A549 (cell line): ENCODE data around the gene LY6G6D. TPM values are rescaled to one million over a fixed set of nuclear protein-coding genes. Genes with fewer than 3 reads are reported as not detected.

Source experiments
- ATAC-seq, 2 experiments: fragments of 200-7000 bp in 1 of 2; fragments of >200 bp in 1 of 2; cut with Nextera tagmentation in 1 of 2; cut with Tn5 transposase in 1 of 2; 3 replicates each; pipeline versions ENCODE4 v1.8.0 to v1.9.1; 2018 to 2020; ENCODE audit warnings: mild to moderate bottlenecking in 1 of 2, moderate library complexity in 1 of 2
- CTCF ChIA-PET: fragments of 300-600 bp; sonication (Branson Sonifier 250); formaldehyde crosslinking; extraction: SDS; loops from one replicate; lab custom pipeline; 2021; ENCODE audit warnings: antibody characterized with exemption, inconsistent platforms; lab: Yijun Ruan, JAX
- POLR2A ChIA-PET: fragments of 350-600 bp; formaldehyde crosslinking; extraction: SDS; loops from one replicate; lab custom pipeline; 2021; ENCODE audit warnings: antibody characterized with exemption, inconsistent platforms; lab: Yijun Ruan, JAX
- DNase-seq, 2 experiments: peaks; one replicate each; pipeline versions ENCODE4 v3.0.0 to v3.0.0-alpha.2; 2011 to 2016; ENCODE audit warnings: low read depth in 1 of 2, low spot score in 1 of 2
- FAIRE-seq: peaks from 2 replicates; lab custom pipeline; 2011; peaks lifted over from hg19 to GRCh38; lab: Jason Lieb, UNC
- H3K27ac ChIP-seq, 2 experiments: fragments of >200 bp; sonication (Bioruptor Twin); formaldehyde crosslinking; 3 replicates each; pipeline ENCODE4 v1.5.1; 2016 to 2017
- H3K4me1 ChIP-seq: fragments of >200 bp; sonication (Bioruptor Twin); formaldehyde crosslinking; 3 replicates; pipeline ENCODE4 v1.6.1; 2016
- H3K4me2 ChIP-seq: fragments of >200 bp; sonication (Bioruptor Twin); formaldehyde crosslinking; 3 replicates; pipeline ENCODE4 v1.6.1; 2016
- H3K4me3 ChIP-seq: fragments of >200 bp; sonication (Bioruptor Twin); formaldehyde crosslinking; 3 replicates; pipeline ENCODE4 v1.5.1; 2016
- H3K9me3 ChIP-seq: fragments of >200 bp; sonication (Bioruptor Twin); formaldehyde crosslinking; 3 replicates; pipeline ENCODE4 v1.6.1; 2016
- BHLHE40 ChIP-seq: IDR thresholded peaks from 2 replicates; pipeline ENCODE4 v1.6.1; 2012; ENCODE audit warnings: low read depth, low read length, inconsistent platforms
- CBX8 ChIP-seq: fragments of 200-600 bp; sonication (generic); IDR thresholded peaks from 2 replicates; pipeline ENCODE4 v1.6.1; 2016
- CEBPB ChIP-seq, 2 experiments: fragments of >200 bp in 1 of 2; sonication (Bioruptor Twin) in 1 of 2; formaldehyde crosslinking in 1 of 2; IDR thresholded peaks; 2 replicates each; pipeline ENCODE4 v1.6.1; 2012 to 2016
- EHF ChIP-seq: fragments of 250-450 bp; sonication (Bioruptor Pico); IDR thresholded peaks from 2 replicates; pipeline ENCODE4 v1.5.0; 2020; ENCODE audit warnings: mild to moderate bottlenecking
- EP300 ChIP-seq, 2 experiments: fragments of >200 bp; sonication (Bioruptor Twin); formaldehyde crosslinking; IDR thresholded peaks; 2 replicates in 1 of 2; 3 replicates in 1 of 2; pipeline ENCODE4 v1.6.1; 2016 to 2017
- FOSB ChIP-seq: fragments of 250-450 bp; sonication (Bioruptor Pico); IDR thresholded peaks from 2 replicates; pipeline ENCODE4 v1.5.0; 2020; ENCODE audit warnings: mild to moderate bottlenecking, moderate library complexity
- FOSL2 ChIP-seq, 2 experiments: fragments of 450-650 bp in 1 of 2; fragments of >200 bp in 1 of 2; sonication (Bioruptor Twin) in 1 of 2; formaldehyde crosslinking; IDR thresholded peaks; 2 replicates each; pipeline versions ENCODE4 v1.5.0 to v1.6.1; 2016 to 2020; ENCODE audit warnings: mild to moderate bottlenecking in 1 of 2, moderate library complexity in 1 of 2
- HDAC2 ChIP-seq: fragments of 200-600 bp; sonication (generic); IDR thresholded peaks from 2 replicates; pipeline ENCODE4 v1.6.1; 2016
- HEYL ChIP-seq: fragments of 250-450 bp; sonication (Bioruptor Pico); IDR thresholded peaks from 2 replicates; pipeline ENCODE4 v1.8.0; 2021; ENCODE audit warnings: mild to moderate bottlenecking, moderate library complexity
- HOXB5 ChIP-seq: fragments of 250-450 bp; sonication (Bioruptor Pico); IDR thresholded peaks from 2 replicates; pipeline ENCODE4 v1.5.0; 2020; ENCODE audit warnings: mild to moderate bottlenecking, moderate library complexity
- JUNB ChIP-seq: fragments of >200 bp; sonication (Bioruptor Twin); formaldehyde crosslinking; IDR thresholded peaks from 2 replicates; pipeline ENCODE4 v1.6.1; 2016
- KDM1A ChIP-seq: fragments of 200-600 bp; sonication (generic); IDR thresholded peaks from 2 replicates; pipeline ENCODE4 v1.6.1; 2016; ENCODE audit warnings: low read depth, mild to moderate bottlenecking
- KDM5A ChIP-seq: fragments of 200-600 bp; sonication (generic); IDR thresholded peaks from 2 replicates; pipeline ENCODE4 v1.6.1; 2016; ENCODE audit warnings: antibody characterized with exemption, mild to moderate bottlenecking
- NR3C1 ChIP-seq: fragments of >200 bp; sonication (Bioruptor Twin); formaldehyde crosslinking; IDR thresholded peaks from 3 replicates; pipeline ENCODE4 v1.6.1; 2017
- PHF8 ChIP-seq: fragments of 200-600 bp; sonication (generic); IDR thresholded peaks from 2 replicates; pipeline ENCODE4 v1.6.1; 2016; ENCODE audit warnings: low read depth, mild to moderate bottlenecking, antibody characterized with exemption, moderate library complexity, borderline replicate concordance
- POLR2A ChIP-seq: IDR thresholded peaks from 2 replicates; pipeline ENCODE4 v1.6.1; 2012; ENCODE audit warnings: mild to moderate bottlenecking, low read length
- POLR2AphosphoS2 ChIP-seq: conservative IDR thresholded peaks from 2 replicates; pipeline ENCODE4 v1.6.1; 2012; ENCODE audit warnings: low read length, improper control_type of control experiment, inconsistent platforms
- RCOR1 ChIP-seq: fragments of 150-350 bp; IDR thresholded peaks from 2 replicates; pipeline ENCODE4 v1.6.1; 2014; ENCODE audit warnings: antibody characterized with exemption, low read length, low read depth
- RFX5 ChIP-seq: fragments of 450-650 bp; IDR thresholded peaks from 2 replicates; pipeline ENCODE4 v1.7.1; 2014; ENCODE audit warnings: antibody characterized with exemption, mild to moderate bottlenecking, moderate library complexity
- SREBF2 ChIP-seq: fragments of 450-650 bp; IDR thresholded peaks from 2 replicates; pipeline ENCODE4 v1.6.1; 2014; ENCODE audit warnings: mild to moderate bottlenecking, moderate library complexity
- TP53 ChIP-seq: fragments of 250-450 bp; sonication (Bioruptor Pico); IDR thresholded peaks from 2 replicates; pipeline ENCODE4 v1.5.0; 2021; ENCODE audit warnings: mild to moderate bottlenecking, moderate library complexity
- ZC3H11A ChIP-seq: fragments of 450-650 bp; IDR thresholded peaks from 2 replicates; pipeline ENCODE4 v1.6.1; 2014; ENCODE audit warnings: antibody characterized with exemption, mild to moderate bottlenecking
- WGBS: methylation state at CpG from one replicate; pipeline ENCODE4 v1.1.6; 2017; ENCODE audit errors: missing lambda C conversion rate; 5-methylcytosine and 5-hydroxymethylcytosine counted together
- polyA plus RNA-seq, 4 experiments: library from polyadenylated mRNA; depleted of rRNA in 3 of 4; stranded (reverse); fragments of >200 nt; fragmentation: RNase III in 1 of 4; extraction: RNeasy Plus Mini Kit Qiagen cat#74134 plus additional on column Dnase treatment in 1 of 4; gene quantifications; 2 replicates in 3 of 4; 3 replicates in 1 of 4; pipeline ENCODE4 v1.2.3, GENCODE V29; 2011 to 2017
- TF ChIP-seq, protein P1 (sequence below): fragments of >200 bp; sonication (Bioruptor Twin); formaldehyde crosslinking; IDR thresholded peaks from 3 replicates; pipeline ENCODE4 v1.5.1; 2016
- TF ChIP-seq, protein P2 (sequence below): IDR thresholded peaks from 2 replicates; pipeline ENCODE4 v1.6.1; 2012
- TF ChIP-seq, protein P3 (sequence below): fragments of 250-450 bp; sonication (Bioruptor Pico); IDR thresholded peaks from 2 replicates; pipeline ENCODE4 v1.5.0; 2021; ENCODE audit warnings: mild to moderate bottlenecking, moderate library complexity, borderline replicate concordance
- TF ChIP-seq, protein P4 (sequence below): IDR thresholded peaks from 2 replicates; pipeline ENCODE4 v1.6.1; 2012

The LY6G6D gene
- polyA plus RNA-seq, 2 of the 4 experiments (the other 2 are of a cell fraction), result not detected

DNA sequence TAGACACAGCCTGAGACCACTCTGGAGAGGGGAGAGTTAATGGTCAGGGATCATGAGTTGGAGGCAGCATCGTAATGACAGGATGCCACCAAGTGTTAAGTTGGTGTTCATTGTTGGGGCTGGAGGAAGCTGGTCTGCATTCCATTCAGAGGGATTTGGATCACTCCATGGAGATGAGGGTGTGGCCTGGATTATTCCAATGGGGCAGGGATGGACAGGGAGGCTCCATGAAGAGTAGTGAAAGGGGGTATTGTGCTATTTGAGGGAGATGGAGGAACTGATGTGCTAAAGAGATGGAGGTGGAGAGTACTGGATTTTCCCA lies 48.4 kb downstream of the LY6G6D start (continued):
- no peak for TF ChIP-seq SREBF2
- no peak for TF ChIP-seq POLR2A
- no peak for TF ChIP-seq PHF8
- TF ChIP-seq, protein P1, sequence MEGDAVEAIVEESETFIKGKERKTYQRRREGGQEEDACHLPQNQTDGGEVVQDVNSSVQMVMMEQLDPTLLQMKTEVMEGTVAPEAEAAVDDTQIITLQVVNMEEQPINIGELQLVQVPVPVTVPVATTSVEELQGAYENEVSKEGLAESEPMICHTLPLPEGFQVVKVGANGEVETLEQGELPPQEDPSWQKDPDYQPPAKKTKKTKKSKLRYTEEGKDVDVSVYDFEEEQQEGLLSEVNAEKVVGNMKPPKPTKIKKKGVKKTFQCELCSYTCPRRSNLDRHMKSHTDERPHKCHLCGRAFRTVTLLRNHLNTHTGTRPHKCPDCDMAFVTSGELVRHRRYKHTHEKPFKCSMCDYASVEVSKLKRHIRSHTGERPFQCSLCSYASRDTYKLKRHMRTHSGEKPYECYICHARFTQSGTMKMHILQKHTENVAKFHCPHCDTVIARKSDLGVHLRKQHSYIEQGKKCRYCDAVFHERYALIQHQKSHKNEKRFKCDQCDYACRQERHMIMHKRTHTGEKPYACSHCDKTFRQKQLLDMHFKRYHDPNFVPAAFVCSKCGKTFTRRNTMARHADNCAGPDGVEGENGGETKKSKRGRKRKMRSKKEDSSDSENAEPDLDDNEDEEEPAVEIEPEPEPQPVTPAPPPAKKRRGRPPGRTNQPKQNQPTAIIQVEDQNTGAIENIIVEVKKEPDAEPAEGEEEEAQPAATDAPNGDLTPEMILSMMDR, result no peak

DNA sequence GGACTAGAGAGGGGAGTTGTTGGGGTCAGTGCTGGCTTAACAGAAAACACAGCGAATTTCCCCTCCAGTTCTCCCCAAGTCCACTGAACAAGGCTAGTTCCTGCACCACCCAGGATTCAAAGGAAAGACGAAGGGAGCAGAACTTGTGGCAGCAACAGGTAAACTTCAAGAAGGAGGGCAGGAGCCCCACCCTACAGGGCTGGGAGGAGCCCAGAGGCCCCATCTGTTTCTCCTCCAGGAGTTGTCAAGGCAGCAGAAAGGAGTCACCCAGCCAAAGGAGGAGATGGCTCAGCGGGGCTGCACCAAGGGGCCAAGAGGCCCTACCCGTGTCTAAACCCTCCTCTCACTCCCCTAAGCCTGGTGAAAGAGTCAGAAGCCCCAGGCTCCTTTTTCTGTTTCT lies 49.0 kb downstream of the LY6G6D start:
- DNase-seq, result no peak
- FAIRE-seq, result no peak
- CTCF ChIA-PET, result no interaction called here
- Histone ChIP-seq H3K9me3 (no peaks in the 10 kb centered on the region), H3K4me1 (no peaks in the 10 kb centered on the region), H3K4me3 (no peak overlapping the region)
- TF ChIP-seq POLR2AphosphoS2 (no peak), JUNB (no peak), CEBPB (IDR thresholded peaks at IDR 0.05) (no peak), RCOR1 (no peak), FOSB (no peak), BHLHE40 (no peak), FOSL2 (IDR thresholded peaks at IDR 0.05) (no peak), FOSL2 (CRISPR knock-in tag; IDR thresholded peaks at IDR 0.05) (no peak), HEYL (CRISPR knock-in tag) (no peak), KDM1A (no peak), ZC3H11A (no peak), RFX5 (no peak), HDAC2 (no peak), EP300 (IDR thresholded peaks at IDR 0.05) (no peak), KDM5A (no peak)
- TF ChIP-seq, protein P2, sequence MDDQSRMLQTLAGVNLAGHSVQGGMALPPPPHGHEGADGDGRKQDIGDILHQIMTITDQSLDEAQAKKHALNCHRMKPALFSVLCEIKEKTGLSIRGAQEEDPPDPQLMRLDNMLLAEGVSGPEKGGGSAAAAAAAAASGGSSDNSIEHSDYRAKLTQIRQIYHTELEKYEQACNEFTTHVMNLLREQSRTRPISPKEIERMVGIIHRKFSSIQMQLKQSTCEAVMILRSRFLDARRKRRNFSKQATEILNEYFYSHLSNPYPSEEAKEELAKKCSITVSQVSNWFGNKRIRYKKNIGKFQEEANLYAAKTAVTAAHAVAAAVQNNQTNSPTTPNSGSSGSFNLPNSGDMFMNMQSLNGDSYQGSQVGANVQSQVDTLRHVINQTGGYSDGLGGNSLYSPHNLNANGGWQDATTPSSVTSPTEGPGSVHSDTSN, result no peak
- TF ChIP-seq, protein P3, sequence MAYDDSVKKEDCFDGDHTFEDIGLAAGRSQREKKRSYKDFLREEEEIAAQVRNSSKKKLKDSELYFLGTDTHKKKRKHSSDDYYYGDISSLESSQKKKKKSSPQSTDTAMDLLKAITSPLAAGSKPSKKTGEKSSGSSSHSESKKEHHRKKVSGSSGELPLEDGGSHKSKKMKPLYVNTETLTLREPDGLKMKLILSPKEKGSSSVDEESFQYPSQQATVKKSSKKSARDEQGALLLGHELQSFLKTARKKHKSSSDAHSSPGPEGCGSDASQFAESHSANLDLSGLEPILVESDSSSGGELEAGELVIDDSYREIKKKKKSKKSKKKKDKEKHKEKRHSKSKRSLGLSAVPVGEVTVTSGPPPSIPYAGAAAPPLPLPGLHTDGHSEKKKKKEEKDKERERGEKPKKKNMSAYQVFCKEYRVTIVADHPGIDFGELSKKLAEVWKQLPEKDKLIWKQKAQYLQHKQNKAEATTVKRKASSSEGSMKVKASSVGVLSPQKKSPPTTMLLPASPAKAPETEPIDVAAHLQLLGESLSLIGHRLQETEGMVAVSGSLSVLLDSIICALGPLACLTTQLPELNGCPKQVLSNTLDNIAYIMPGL, result no peak
- TF ChIP-seq, protein P4, sequence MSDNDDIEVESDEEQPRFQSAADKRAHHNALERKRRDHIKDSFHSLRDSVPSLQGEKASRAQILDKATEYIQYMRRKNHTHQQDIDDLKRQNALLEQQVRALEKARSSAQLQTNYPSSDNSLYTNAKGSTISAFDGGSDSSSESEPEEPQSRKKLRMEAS, result no peak
- TF ChIP-seq, all 56 proteins: peak for 0
- no peak overlapping the region for H3K4me2 ChIP-seq
- POLR2A ChIA-PET, result no interaction called here
- no peak overlapping the region for H3K27ac ChIP-seq
- no peak for ATAC-seq
- WGBS, result 94% methylated on average over 4 of the region's 4 CpGs

DNA sequence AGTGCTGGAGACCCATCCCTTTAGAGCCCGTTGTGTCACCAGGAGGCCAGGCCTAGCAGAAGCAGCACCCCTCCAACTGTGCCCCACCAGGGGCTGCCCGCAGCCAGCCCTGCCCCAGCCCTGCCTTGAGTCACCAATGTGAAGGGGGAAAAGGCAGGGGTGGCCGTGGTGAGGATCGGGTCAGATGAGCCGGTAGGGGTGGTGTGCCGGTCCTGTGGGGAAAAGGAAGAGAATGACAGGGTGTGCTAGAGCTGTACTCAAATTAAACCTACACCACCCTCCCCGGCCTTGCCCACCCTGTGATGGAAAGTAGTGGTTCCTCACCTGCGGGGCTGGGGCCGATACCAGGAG lies 50.4 kb downstream of the LY6G6D start:
- WGBS, result 90% methylated on average over 9 of the region's 9 CpGs
- no peak overlapping the region for H3K4me3 ChIP-seq
- POLR2A ChIA-PET, result no interaction called here
- H3K4me2 ChIP-seq, result no peak overlapping the region
- H3K9me3 ChIP-seq, result no peaks in the 10 kb centered on the region
- H3K4me1 ChIP-seq, result no peaks in the 10 kb centered on the region
- no peak for ATAC-seq
- H3K27ac ChIP-seq, result no peak overlapping the region
- TF ChIP-seq TP53 (CRISPR knock-in tag) (no peak), JUNB (no peak), EHF (CRISPR knock-in tag) (no peak), RCOR1 (no peak), CBX8 (no peak), BHLHE40 (no peak), NR3C1 (no peak), HOXB5 (CRISPR knock-in tag) (no peak), SREBF2 (no peak), POLR2A (no peak)
- TF ChIP-seq, protein P3, result no peak
- TF ChIP-seq, all 56 proteins: peak for 0
- CTCF ChIA-PET, result interaction anchor here (1.5 to 1.6 kb wide), 2 partner anchors 9 to 36 kb away, joined by 4 to 6 read pairs; partner anchors contain the start of gene DDAH2
- DNase-seq (no peak), FAIRE-seq (no peak)
